OCI-LY1 (cell line): ENCODE data around the gene TMEM218.

ENCODE experiments used
- EZH2 ChIP-seq: fragments of 200-600 bp; sonication (generic), shearing (Covaris generic); IDR thresholded peaks from 2 replicates; pipeline ENCODE4 v1.8.0; 2017; ENCODE audit warnings: borderline replicate concordance, mixed run types, mild to moderate bottlenecking, antibody characterized with exemption, low read length, moderate library complexity, mixed read lengths
- TF ChIP-seq, protein P1 (sequence below): fragments of 200-600 bp; sonication (generic), shearing (Covaris generic); IDR thresholded peaks from 2 replicates; pipeline ENCODE4 v1.5.1; 2017; ENCODE audit warnings: mild to moderate bottlenecking, antibody characterized with exemption, low read length, moderate library complexity, mixed read lengths

DNA sequence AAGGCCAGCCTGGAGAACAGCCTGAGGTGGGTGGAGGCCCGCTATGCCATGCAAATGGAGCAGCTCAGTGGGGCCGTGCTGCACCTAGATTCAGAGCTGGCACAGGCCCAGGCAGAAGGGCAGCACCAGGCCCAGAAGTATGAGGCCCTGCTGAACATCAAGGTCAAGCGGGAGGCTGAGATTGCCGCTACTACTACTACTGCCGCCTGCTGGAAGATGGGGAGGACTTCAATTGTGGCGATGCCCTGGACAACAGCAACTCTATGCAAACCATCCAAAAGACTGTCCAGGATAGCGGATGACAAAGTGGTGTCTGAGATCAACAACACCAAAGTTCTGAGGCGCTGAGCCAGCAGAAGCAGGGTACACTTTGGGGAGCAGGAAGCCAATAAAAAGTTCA, 3.1 kb upstream of the TMEM218 start:
- TF ChIP-seq, protein P1, sequence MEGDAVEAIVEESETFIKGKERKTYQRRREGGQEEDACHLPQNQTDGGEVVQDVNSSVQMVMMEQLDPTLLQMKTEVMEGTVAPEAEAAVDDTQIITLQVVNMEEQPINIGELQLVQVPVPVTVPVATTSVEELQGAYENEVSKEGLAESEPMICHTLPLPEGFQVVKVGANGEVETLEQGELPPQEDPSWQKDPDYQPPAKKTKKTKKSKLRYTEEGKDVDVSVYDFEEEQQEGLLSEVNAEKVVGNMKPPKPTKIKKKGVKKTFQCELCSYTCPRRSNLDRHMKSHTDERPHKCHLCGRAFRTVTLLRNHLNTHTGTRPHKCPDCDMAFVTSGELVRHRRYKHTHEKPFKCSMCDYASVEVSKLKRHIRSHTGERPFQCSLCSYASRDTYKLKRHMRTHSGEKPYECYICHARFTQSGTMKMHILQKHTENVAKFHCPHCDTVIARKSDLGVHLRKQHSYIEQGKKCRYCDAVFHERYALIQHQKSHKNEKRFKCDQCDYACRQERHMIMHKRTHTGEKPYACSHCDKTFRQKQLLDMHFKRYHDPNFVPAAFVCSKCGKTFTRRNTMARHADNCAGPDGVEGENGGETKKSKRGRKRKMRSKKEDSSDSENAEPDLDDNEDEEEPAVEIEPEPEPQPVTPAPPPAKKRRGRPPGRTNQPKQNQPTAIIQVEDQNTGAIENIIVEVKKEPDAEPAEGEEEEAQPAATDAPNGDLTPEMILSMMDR, result peak; percentile 48
- TF ChIP-seq EZH2, result no peak
